Measurements from ENCODE around the gene ASIC1. TPM values are rescaled to one million over a fixed set of nuclear protein-coding genes. Genes with fewer than 3 reads are reported as not detected.
"Not testable (repeated sequence)": the region's sequence is repeated elsewhere in the genome, so short reads cannot be mapped to it uniquely, and the experiment has no call there.

The ASIC1 gene
- total RNA-seq, 1 donor from 2014 or later, result 1.6 TPM

DNA sequence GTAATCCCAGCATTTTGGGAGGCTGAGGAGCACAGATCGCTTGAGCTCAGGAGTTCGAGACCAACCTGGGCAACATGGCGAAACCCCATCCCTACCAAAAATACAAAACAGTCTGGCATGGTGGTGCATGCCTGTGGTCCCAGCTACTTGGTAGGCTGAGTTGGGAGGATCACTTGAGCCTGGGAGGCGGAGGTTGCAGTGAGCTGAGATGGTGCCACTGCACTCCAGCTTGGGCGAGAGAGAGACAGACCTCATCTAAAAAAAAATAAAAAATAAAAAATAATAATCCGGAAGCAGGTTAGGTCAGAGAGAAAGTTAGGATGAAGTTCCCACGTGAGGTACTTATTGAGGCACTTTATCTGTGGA, 27.0 kb downstream of the ASIC1 start:
- not testable (repeated sequence) for DNase-seq (ENCODE audit: low spot score)

GRCh38 chr12:50084775-50085614, 27.6 kb downstream of the ASIC1 start, which contains the start of gene SMARCD1:
Gene SMARCD1 (plus strand): TSS chr12:50085342. CDS start chr12:50085370, 28 bp downstream.
- peak; percentile 90 for DNase-seq (ENCODE audit: low spot score)

DNA sequence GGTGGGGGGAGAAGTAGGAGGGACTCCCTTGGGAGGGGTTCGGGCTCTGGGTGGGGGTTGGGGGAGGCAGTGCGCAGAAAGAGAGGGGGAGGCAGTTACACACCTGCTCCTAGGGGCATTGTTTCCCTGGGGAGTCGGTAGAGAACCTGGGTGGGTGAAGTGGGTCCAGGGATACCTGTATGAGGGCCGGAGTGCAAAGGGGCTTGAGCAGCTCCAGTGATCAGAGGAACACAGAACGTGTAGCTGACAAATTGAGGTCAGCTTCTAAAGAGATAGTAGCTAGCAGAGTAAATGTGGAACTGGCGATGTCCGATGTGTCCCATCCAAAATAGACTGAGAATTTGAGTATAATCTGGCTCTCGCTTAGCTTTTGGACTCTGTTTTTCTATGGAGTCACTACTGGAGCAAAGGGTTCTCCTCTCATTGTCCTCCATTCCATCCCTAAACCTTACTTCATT, 28.2 kb downstream of the ASIC1 start:
- no peak for DNase-seq (ENCODE audit: low spot score)

GRCh38 chr12:50086148-50086547, 28.8 kb downstream of the ASIC1 start:
- DNase-seq (ENCODE audit: low spot score), result no peak

DNA sequence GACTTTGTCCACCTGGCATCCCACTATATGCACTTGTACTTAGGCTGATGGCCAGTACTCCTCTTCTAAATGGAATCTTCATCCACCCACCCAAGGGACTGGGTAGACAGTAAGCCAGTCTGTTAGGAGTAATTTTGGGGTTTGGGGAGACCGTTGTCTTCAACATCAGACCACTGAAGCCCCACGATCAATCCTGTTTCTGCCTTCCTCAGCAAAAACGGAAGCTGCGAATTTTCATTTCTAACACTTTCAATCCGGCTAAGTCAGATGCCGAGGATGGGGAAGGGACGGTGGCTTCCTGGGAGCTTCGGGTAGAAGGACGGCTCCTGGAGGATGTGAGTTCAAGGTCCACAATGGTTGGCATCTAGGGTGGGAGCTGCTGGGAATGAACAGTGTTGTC, 29.8 kb downstream of the ASIC1 start:
- DNase-seq (ENCODE audit: low spot score), result no peak

- DNase-seq (ENCODE audit: low spot score), result no peak
Observed at GRCh38 chr12:50087995-50088394, 30.6 kb downstream of the ASIC1 start.

- no peak for DNase-seq (ENCODE audit: low spot score)
Observed at GRCh38 chr12:50088577-50089335, 31.4 kb downstream of the ASIC1 start.

DNA sequence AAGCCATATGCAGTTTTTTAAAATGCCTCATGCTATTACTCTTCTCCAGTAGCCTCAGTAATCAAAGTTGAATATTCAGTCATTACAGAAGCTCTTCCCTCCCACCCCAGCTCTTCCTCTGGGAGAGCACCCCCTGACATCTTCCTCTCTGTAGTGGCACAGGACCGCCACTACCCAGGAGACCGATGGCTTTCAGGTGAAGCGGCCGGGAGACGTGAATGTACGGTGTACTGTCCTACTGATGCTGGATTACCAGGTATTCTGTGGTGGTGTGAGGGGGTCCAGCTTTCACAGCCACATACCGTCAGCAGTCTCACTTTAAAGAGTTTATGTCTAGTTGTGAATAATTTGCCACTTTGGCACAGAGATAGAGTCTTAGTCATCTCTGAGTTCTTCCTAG, 32.3 kb downstream of the ASIC1 start:
- DNase-seq (ENCODE audit: low spot score), result no peak

GRCh38 chr12:50090391-50090790, 33.0 kb downstream of the ASIC1 start:
- DNase-seq (ENCODE audit: low spot score), result no peak

GRCh38 chr12:50097952-50098351, 40.6 kb downstream of the ASIC1 start:
- no peak for DNase-seq (ENCODE audit: low spot score)

- no peak for DNase-seq (ENCODE audit: low spot score)
Observed at GRCh38 chr12:50099302-50100008, 42.1 kb downstream of the ASIC1 start.

- DNase-seq (ENCODE audit: low spot score), result no peak
Observed at GRCh38 chr12:50100561-50100960, 43.2 kb downstream of the ASIC1 start.

DNA sequence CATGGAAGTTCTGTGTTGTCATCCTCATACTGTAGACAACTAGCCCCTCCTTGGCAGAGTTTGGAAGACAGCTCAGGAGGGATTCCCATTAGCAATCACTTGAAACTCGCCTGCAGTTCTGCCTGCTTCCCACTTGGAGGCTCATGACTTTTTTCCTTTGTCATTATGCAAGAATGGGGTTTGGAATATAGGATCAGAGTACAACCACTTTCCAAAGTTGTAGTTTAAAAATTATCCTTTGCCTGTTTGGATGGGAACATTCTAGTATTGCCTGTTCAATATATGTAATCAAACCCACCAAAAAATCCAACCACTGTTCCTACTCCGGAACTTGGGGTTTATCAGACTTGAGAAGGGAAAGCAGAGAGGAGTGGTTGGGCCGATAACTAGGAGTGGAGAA, 44.3 kb downstream of the ASIC1 start:
- no peak for DNase-seq (ENCODE audit: low spot score)

- no peak for DNase-seq (ENCODE audit: low spot score)
Observed at GRCh38 chr12:50102131-50102531, 44.7 kb downstream of the ASIC1 start.

DNA sequence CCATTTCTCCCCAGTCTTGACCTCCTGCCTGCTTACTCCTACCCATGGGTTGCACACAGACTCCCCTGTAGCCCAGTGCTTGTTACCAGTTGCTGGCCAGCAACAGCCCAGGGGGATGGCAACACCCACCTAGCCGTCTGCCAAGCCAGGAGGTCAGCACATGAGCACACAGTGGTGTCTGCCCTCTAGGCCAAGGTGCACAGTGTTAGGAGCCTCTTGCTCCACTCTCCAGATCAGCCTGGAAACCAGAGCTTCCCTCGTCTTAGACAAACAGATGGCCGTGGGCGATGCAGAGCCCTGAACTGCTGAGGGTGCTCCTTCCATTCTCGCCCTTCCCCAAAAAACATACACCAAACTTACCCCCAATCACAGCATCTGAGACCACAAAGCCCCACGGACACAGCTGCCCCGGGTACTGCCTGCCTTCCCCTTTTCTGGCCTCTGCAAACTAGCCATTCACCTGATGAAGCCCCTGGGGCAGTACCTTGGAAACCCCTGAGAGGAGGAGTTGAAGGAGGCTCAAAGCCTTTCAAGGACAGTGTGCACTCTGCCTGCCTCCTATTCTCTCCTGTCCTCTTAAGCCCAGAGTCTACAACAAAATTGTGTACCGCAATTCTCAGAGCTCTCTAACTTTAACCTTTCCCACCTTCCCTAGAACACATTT, 45.4 kb downstream of the ASIC1 start:
- DNase-seq (ENCODE audit: low spot score), result no peak

- DNase-seq (ENCODE audit: low spot score), result no peak
Observed at GRCh38 chr12:50103351-50103750, 46.0 kb downstream of the ASIC1 start.

DNA sequence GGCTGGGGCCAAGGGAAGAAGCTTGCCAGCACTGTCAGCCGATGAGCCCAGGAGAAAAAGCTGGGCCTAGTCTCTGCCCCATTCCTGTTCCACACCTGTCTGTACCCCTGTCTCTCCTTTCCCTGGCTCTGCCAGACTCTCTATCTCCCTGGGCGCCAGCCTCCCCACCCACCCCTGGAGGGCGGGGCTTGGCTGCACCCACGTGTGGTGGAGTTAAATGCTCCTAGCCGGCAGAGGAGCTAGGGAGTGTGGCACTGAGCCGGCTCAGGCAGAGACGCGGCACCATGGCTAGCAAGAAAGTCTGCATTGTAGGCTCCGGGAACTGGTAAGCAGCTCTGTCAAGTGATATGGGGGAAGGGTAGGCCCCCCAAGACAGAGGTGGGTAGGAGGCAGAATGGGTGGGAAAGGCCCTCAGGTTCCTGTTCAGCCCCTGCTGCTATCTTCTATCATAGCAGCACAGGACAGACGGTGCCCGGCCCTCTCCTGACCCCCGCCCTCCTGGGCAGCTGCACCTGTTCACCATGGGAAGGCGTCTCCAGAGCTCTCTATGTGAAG, 46.4 kb downstream of the ASIC1 start, which contains the start of gene GPD1:
GPD1 (plus strand) TSS at position 242 of the 555 bp plus-strand sequence; CDS start at position 285, 43 bp downstream.
- DNase-seq (ENCODE audit: low spot score), result peak; percentile 71

DNA sequence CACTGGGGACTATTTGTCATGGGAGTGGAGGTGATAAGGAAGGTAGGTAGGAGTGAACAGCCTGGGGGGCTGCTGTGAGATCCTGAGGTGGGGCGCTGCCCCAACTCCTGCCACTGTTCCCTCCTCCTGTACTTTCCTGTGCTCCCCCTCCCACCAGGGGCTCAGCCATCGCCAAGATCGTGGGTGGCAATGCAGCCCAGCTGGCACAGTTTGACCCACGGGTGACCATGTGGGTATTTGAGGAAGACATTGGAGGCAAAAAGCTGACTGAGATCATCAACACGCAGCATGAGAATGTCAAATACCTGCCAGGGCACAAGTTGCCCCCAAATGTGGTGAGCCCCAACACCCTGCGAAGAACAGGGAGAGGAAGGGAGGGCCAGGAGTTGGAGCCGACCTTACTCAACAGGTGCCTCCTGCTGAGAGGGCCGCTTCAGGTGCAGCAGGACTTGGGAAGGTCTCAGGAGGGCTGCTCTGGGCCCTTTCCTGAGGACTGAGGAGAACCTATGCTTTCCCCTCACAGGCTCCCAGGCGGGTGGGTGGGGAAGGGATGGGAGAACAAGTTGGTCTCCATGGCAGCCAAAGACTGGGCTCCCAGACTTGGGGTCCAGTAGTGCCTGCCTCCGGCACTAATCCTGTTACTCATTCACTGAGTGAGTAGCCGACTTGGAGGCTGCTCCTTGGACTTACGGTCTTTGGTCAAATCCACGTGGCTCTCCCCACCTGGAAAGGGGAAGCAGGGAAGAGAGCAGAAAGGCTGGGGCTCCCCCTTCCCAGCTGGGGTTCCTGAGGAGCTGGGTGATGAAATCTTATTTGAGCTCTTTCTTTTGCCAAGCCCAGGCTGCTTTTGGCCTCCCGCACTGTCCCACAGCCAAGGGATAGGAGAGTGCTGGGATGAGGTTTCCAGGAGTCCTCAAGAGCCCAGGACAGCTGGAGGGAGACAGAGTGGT, 47.3 kb downstream of the ASIC1 start:
- no peak for DNase-seq (ENCODE audit: low spot score)

DNA sequence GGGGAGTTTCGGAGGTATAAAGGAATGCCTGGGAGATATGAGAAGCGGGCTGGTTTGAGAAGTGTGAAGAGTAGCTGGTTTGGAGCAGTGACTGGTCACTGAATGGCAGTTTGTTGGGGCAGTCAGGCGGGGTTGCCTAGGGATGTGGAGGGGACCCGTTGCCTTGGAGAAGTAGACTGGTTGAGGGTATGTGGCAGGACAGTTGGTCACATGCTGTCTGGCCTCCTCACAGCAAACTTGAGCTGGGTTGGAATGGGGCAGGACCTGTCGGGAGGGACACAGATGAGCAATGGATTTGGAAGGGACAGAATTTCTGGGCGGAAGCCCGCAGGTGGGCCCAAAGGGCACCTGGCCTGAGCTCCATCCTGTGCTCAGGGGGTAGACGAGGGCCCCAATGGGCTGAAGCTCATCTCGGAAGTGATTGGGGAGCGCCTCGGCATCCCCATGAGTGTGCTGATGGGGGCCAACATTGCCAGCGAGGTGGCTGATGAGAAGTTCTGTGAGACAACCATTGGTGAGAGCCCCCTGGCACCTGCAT, 48.6 kb downstream of the ASIC1 start:
- DNase-seq (ENCODE audit: low spot score), result no peak

DNA sequence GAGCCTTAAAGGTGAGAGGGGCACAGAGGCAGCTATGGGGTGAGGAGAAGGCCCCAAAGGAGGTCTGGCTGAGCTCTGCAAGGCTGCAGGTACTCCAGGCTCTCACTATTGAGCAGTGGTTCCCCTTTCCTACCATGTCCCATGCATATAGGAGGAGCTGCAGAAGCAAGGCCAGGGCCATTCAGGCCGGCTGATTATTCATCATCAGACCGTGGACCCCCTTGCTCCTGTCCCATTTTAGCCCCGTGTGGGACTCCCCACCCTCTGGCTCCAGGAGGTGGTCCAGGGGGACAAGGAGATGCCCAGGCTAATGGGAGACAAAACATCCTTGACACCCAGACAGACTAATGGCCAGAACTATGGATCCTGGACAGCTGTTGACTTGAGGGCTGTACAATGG, 49.5 kb downstream of the ASIC1 start:
- no peak for DNase-seq (ENCODE audit: low spot score)

Data from ureter (tissue), 1 donor.